Keratinocyte (primary cell): ENCODE data around the gene TMEM132D. TPM values are rescaled to one million over a fixed set of nuclear protein-coding genes. Genes with fewer than 3 reads are reported as not detected.

Experiments used
- DNase-seq: peaks from one replicate; pipeline ENCODE4 v3.0.0-alpha.2; 2011; ENCODE audit warnings: low read depth, missing footprints, low spot score
- FAIRE-seq: peaks from 2 replicates; lab custom pipeline; 2011; peaks lifted over from hg19 to GRCh38; lab: Jason Lieb, UNC
- H2AFZ ChIP-seq: 2 replicates; pipeline ENCODE4 v1.6.0; 2012; ENCODE audit warnings: low read length, control low read depth, inconsistent platforms; ENCODE audit not compliant: control insufficient read depth
- H3K27ac ChIP-seq: 2 replicates; pipeline ENCODE4 v1.5.1; 2011; ENCODE audit warnings: low read length; ENCODE audit not compliant: control insufficient read depth, insufficient read depth
- H3K27me3 ChIP-seq: 3 replicates; pipeline ENCODE4 v1.6.0; 2011; ENCODE audit warnings: low read length; ENCODE audit not compliant: control insufficient read depth, insufficient read depth; ENCODE audit errors: extremely low read depth
- H3K36me3 ChIP-seq, 2 experiments: 2 replicates in 1 of 2; 3 replicates in 1 of 2; pipeline ENCODE4 v1.5.1; 2011; ENCODE audit warnings: low read length in 2 of 2, mild to moderate bottlenecking in 1 of 2; ENCODE audit not compliant: control insufficient read depth in 2 of 2, insufficient read depth in 2 of 2; ENCODE audit errors: extremely low read depth in 1 of 2
- H3K4me1 ChIP-seq: 3 replicates; pipeline ENCODE4 v1.5.1; 2011; ENCODE audit warnings: low read length; ENCODE audit not compliant: control insufficient read depth, insufficient read depth; ENCODE audit errors: extremely low read depth
- H3K4me2 ChIP-seq: 3 replicates; pipeline ENCODE4 v1.6.0; 2011; ENCODE audit warnings: low read depth, low read length; ENCODE audit not compliant: control insufficient read depth, insufficient read depth; ENCODE audit errors: extremely low read depth
- H3K4me3 ChIP-seq, 3 experiments: fragments of 200-600 bp in 1 of 3; sonication (generic) in 1 of 3; 2 replicates in 2 of 3; 3 replicates in 1 of 3; pipeline ENCODE4 v1.5.1; 2011 to 2016; ENCODE audit warnings: low read length in 3 of 3, mild to moderate bottlenecking in 3 of 3, control low read depth in 2 of 3, inconsistent platforms in 1 of 3, low read depth in 1 of 3, mixed read lengths in 1 of 3, mixed run types in 1 of 3, moderate library complexity in 1 of 3; ENCODE audit not compliant: control insufficient read depth in 2 of 3, insufficient read depth in 2 of 3; ENCODE audit errors: extremely low read depth in 1 of 3
- H3K79me2 ChIP-seq: 2 replicates; pipeline ENCODE4 v1.6.0; 2012; ENCODE audit warnings: low read length; ENCODE audit not compliant: control insufficient read depth, insufficient read depth
- H3K9ac ChIP-seq: 3 replicates; pipeline ENCODE4 v1.6.0; 2011; ENCODE audit warnings: low read length; ENCODE audit not compliant: control insufficient read depth, insufficient read depth; ENCODE audit errors: extremely low read depth
- H3K9me1 ChIP-seq: 3 replicates; pipeline ENCODE4 v1.6.0; 2011; ENCODE audit warnings: low read length; ENCODE audit not compliant: control insufficient read depth, insufficient read depth; ENCODE audit errors: extremely low read depth
- H3K9me3 ChIP-seq: 2 replicates; pipeline ENCODE4 v1.5.1; 2012; ENCODE audit warnings: low read depth, low read length; ENCODE audit not compliant: control insufficient read depth
- H4K20me1 ChIP-seq: 3 replicates; pipeline ENCODE4 v1.6.0; 2011; ENCODE audit warnings: low read length; ENCODE audit not compliant: control insufficient read depth, insufficient read depth; ENCODE audit errors: extremely low read depth
- EZH2 ChIP-seq: IDR thresholded peaks from one replicate; pipeline ENCODE4 v1.6.1; 2012; ENCODE audit warnings: inconsistent platforms, mild to moderate bottlenecking, low read length, moderate library complexity
- dilution Hi-C: fragments of 300-500 bp; cut with MboI; formaldehyde crosslinking; loops from one replicate; pipeline ENCODE4 v1.7.0; 2020; ENCODE audit warnings: low sequenced_read_pairs; ENCODE audit not compliant: extremely low pct_ligation_motif_present
- polyA plus RNA-seq, 5 experiments: library from polyadenylated mRNA; depleted of rRNA in 3 of 5; stranded (reverse) in 3 of 5; stranded (forward) in 1 of 5; unstranded in 1 of 5; fragments of >200 nt; gene quantifications; 1 replicate in 1 of 5; 2 replicates in 3 of 5; 3 replicates in 1 of 5; pipeline versions ENCODE4 v1.2.1 to v1.2.3, GENCODE V29; 2011 to 2012; ENCODE audit warnings: missing spikeins in 2 of 5, low read depth in 1 of 5, low replicate concordance in 1 of 5
- TF ChIP-seq, protein P1 (sequence below), 3 experiments: IDR thresholded peaks in 1 of 3; conservative IDR thresholded peaks in 1 of 3; optimal IDR thresholded peaks in 1 of 3; 2 replicates in 2 of 3; 3 replicates in 1 of 3; pipeline versions ENCODE3 to v1.5.1; 2011; ENCODE audit warnings: low read length in 3 of 3, mild to moderate bottlenecking in 3 of 3, moderate library complexity in 2 of 3, control low read depth in 1 of 3, inconsistent platforms in 1 of 3; ENCODE audit not compliant: insufficient read depth in 2 of 3; ENCODE audit errors: extremely low read depth in 1 of 3

Gene TMEM132D
- polyA plus RNA-seq, 1 donor (not counting 4 experiments of a cell fraction or from before 2014, with no cell fraction given): not detected

- H3K9ac ChIP-seq: no peak overlapping the region
- no peak overlapping the region for H3K4me2 ChIP-seq
- no peak overlapping the region for H2AFZ ChIP-seq
- no peak overlapping the region for H3K4me3 ChIP-seq
- no peak overlapping the region for H3K27ac ChIP-seq
- peaks cover 2% of the 10 kb centered on the region for H3K9me3 ChIP-seq
- no peak for FAIRE-seq
- no peaks in the 10 kb centered on the region for H4K20me1 ChIP-seq
- TF ChIP-seq, protein P1, sequence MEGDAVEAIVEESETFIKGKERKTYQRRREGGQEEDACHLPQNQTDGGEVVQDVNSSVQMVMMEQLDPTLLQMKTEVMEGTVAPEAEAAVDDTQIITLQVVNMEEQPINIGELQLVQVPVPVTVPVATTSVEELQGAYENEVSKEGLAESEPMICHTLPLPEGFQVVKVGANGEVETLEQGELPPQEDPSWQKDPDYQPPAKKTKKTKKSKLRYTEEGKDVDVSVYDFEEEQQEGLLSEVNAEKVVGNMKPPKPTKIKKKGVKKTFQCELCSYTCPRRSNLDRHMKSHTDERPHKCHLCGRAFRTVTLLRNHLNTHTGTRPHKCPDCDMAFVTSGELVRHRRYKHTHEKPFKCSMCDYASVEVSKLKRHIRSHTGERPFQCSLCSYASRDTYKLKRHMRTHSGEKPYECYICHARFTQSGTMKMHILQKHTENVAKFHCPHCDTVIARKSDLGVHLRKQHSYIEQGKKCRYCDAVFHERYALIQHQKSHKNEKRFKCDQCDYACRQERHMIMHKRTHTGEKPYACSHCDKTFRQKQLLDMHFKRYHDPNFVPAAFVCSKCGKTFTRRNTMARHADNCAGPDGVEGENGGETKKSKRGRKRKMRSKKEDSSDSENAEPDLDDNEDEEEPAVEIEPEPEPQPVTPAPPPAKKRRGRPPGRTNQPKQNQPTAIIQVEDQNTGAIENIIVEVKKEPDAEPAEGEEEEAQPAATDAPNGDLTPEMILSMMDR (optimal IDR thresholded peaks at IDR 0.05 in 1 of 3, IDR thresholded peaks at IDR 0.05 in 1 of 3, conservative IDR thresholded peaks at IDR 0.05 in 1 of 3; ENCODE audit: extremely low read depth in 1 of 3, insufficient read depth in 2 of 3, low read length in 3 of 3): no peak
- TF ChIP-seq EZH2: no peak
- dilution Hi-C loops: no loop called here
- no peaks in the 10 kb centered on the region for H3K9me1 ChIP-seq
- H3K36me3 ChIP-seq: no peaks in the 10 kb centered on the region
- H3K79me2 ChIP-seq: no peaks in the 10 kb centered on the region
- no peaks in the 10 kb centered on the region for H3K27me3 ChIP-seq
- no peak for DNase-seq
- H3K4me1 ChIP-seq: no peaks in the 10 kb centered on the region
Observed at GRCh38 chr12:129186952-129187351, 716.9 kb downstream of the TMEM132D start.

DNA sequence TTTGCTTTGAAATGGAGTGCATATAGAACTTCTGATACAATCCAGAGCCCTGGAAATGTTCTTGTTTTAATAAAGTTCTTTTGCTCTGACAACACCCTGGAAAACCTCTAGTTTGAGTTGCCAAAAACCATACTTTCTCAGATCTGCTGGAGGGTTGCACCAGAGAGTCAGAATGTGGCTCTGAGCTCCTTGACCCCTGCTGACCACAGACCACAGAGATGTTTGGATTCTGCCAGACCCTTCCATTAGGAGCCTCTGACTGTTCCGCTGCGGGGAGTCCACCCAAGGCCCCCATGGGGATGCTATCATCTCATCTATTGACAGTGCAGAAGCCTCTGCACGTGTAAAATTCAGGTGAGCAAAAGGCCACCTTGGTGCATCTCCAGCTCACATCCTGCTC, 718.0 kb downstream of the TMEM132D start:
- no peaks in the 10 kb centered on the region for H3K4me1 ChIP-seq
- H3K27me3 ChIP-seq: no peaks in the 10 kb centered on the region
- no peak overlapping the region for H3K27ac ChIP-seq
- TF ChIP-seq, protein P1 (optimal IDR thresholded peaks at IDR 0.05 in 1 of 3, IDR thresholded peaks at IDR 0.05 in 1 of 3, conservative IDR thresholded peaks at IDR 0.05 in 1 of 3; ENCODE audit: extremely low read depth in 1 of 3, insufficient read depth in 2 of 3, low read length in 3 of 3): no peak
- TF ChIP-seq EZH2: no peak
- peaks cover 2% of the 10 kb centered on the region for H3K9me3 ChIP-seq
- no peaks in the 10 kb centered on the region for H4K20me1 ChIP-seq
- H3K9me1 ChIP-seq: no peaks in the 10 kb centered on the region
- no peak overlapping the region for H2AFZ ChIP-seq
- dilution Hi-C loops: no loop called here
- H3K4me3 ChIP-seq: no peak overlapping the region
- no peaks in the 10 kb centered on the region for H3K36me3 ChIP-seq
- no peaks in the 10 kb centered on the region for H3K79me2 ChIP-seq
- H3K9ac ChIP-seq: no peak overlapping the region
- H3K4me2 ChIP-seq: no peak overlapping the region
- DNase-seq: no peak
- no peak for FAIRE-seq
